Hepatic stellate cell (primary cell): ENCODE data around the gene PLXNA4.

Experiments
- DNase-seq: peaks from one replicate; pipeline ENCODE4 v3.0.0; 2011; ENCODE audit warnings: low spot score

PLXNA4 gene

DNA sequence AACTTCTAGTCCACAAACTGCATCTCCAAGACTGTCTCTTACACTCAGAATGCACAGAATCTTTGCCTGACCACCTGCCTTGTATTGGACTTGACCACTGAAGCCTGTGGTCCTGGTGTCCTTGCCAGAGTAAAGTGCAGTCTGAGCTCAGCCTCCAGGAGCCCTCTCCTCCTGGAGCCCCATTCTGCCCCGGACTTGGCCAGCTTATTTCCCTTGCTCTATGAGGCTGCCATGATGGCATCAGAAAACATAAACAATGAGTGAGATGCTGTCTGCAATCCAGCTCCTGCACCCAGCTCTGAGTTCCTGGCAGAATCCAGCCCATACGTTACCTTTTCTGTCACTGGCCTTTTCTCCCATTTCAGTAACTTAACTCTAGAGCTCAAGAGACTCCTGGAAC is 494.6 kb downstream of the PLXNA4 start:
- DNase-seq: no peak

GRCh38 chr7:132080967-132081668 is 495.2 kb downstream of the PLXNA4 start:
- DNase-seq: no peak

GRCh38 chr7:132080467-132080866 is 495.8 kb downstream of the PLXNA4 start:
- DNase-seq: no peak

- no peak for DNase-seq
These were observed 497.2 kb downstream of the PLXNA4 start for GRCh38 chr7:132078891-132079735.

GRCh38 chr7:132077971-132078685 is 498.1 kb downstream of the PLXNA4 start:
- no peak for DNase-seq

DNA sequence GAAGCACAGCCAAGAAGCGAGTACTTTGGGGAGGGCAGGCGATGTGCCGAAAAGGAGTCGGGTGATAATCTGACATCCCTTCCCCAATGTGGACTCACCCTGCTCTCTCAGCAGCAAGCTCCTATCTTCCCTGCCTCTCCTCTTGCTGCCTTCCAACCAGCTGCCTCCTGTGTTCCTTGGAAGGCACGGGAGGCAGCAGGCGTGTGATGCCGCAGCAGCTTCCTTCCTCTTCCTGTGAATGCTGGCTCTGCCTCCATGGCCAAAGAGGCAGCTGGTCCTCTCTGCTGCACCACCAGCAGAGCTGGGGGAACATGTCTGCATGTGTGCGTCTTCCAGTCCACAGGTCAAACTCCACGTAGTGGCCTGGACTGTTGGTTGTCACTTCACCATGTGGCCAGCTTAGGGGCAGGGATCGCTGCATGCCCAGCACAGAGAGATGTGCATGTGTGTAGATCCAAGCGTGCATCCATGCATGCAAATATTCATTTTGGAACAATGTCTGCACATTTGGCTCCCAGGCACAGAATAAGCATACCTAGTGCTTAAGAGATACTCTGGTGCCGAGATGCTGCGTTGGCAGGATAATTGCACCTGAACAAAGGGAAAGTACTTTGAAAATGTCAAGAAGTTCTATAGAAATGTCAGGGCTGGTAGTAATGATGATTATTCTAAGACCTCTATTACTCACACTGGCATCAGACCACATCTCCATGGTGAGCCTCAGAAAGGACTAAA is 499.8 kb downstream of the PLXNA4 start:
- DNase-seq: no peak

GRCh38 chr7:132075515-132075914 is 500.8 kb downstream of the PLXNA4 start:
- no peak for DNase-seq

DNA sequence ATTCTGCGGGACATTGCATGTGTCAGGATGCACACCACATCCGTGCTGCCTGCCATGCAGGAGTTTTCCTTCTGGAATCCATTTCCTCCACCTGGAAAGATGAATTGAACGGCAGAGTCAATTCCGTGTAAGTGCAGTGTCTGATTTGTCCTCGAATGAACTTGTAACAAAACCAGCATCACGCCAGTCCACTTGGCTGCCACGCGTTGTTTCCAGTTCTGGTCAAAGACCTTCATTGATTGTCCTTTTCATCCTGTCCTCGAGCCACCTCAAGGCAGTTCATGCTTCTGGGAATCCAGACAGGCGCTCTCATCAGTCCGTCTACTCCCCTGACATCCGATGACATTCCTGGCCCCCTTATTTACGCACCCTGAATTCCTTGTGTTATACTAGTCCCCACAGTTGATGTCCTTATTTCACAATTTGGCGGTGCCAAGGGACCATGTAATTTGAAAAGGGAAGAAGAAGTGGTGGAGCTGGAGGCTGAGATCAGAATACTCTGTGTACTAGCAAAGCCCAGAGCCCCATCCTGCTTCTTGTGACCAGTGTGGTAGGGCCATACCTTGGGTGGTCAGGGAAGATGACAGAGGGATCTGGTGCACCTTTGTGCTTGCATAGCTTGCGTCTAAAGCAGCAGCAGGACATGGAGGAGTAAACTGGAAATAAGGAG is 502.2 kb downstream of the PLXNA4 start:
- no peak for DNase-seq
